ENCODE results near the gene ADAMTS16.

The ADAMTS16 gene

DNA sequence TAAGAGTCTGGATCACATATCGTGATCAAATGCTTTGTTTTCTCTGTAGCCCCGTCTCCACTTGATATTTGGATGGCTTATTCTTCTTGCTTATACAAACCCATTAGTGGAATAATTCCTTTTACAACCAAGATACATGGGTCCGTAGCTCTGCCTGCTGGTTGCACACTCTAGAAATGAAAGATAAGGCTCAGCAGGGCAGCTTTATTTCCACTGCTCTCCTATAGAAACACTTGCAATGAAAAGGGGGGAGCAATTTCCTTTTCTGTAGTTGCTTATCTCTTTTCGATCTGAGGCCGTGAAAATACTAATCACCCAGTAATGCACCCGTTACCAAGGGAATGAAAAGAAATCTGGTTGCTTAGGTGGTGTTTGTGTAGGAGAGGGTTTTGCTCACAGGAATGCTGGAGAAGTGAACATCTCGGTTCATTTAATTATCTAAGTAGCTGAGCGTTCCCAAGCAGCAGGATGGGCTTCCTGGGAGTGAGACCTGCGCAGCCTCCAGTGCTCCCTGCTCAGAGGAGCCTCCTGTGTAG is 131.7 kb downstream of the ADAMTS16 start:
- H3K4me3 ChIP-seq (ENCODE audit: control insufficient read depth, low read depth, low read length) = no peak overlapping the region
- no peak for DNase-seq (ENCODE audit: low read depth)
- TF ChIP-seq, protein P1, sequence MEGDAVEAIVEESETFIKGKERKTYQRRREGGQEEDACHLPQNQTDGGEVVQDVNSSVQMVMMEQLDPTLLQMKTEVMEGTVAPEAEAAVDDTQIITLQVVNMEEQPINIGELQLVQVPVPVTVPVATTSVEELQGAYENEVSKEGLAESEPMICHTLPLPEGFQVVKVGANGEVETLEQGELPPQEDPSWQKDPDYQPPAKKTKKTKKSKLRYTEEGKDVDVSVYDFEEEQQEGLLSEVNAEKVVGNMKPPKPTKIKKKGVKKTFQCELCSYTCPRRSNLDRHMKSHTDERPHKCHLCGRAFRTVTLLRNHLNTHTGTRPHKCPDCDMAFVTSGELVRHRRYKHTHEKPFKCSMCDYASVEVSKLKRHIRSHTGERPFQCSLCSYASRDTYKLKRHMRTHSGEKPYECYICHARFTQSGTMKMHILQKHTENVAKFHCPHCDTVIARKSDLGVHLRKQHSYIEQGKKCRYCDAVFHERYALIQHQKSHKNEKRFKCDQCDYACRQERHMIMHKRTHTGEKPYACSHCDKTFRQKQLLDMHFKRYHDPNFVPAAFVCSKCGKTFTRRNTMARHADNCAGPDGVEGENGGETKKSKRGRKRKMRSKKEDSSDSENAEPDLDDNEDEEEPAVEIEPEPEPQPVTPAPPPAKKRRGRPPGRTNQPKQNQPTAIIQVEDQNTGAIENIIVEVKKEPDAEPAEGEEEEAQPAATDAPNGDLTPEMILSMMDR (conservative IDR thresholded peaks at IDR 0.05; ENCODE audit: control insufficient read depth, insufficient read depth, low read depth, low read length) = no peak

DNA sequence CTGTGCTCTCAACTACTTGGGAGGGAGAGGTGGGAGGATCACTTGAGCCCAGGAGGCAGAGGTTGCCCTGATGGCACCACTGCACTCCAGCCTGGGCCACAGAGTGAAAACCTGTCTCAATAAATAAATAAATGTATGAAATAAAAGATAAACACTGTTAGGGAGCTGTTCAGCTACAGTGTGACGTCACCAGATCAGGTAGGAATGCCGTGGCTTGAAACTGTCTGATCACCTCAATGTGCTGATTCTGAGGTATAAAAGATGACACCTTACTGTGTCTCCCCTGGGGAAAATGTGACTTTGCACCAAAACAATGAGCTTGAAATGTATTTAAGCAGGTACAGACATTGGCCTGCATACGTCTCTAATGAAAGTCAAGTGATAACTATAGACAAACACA is 133.3 kb downstream of the ADAMTS16 start:
- TF ChIP-seq, protein P1 (conservative IDR thresholded peaks at IDR 0.05; ENCODE audit: control insufficient read depth, insufficient read depth, low read depth, low read length) = no peak
- no peak for DNase-seq (ENCODE audit: low read depth)
- H3K4me3 ChIP-seq (ENCODE audit: control insufficient read depth, low read depth, low read length) = no peak overlapping the region

DNA sequence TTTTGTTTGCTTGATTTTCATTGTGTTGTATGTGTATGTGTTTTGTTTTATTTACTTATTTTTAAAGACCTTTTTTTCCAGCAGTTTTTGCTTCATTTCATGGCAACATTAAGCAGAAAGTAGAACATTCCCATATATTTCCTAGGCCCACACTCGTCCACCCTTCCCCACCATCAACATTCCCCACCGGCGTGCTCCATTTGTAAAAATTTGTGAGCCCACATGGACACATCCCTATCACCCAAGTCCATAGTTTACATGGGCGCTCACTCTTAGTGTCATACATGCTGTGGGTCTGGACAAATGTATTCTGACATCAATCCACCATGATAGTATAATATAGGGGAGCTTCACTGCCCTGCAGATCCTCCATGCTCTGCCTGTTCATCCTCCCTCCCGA is 133.8 kb downstream of the ADAMTS16 start:
- no peak for DNase-seq (ENCODE audit: low read depth)
- TF ChIP-seq, protein P1 (conservative IDR thresholded peaks at IDR 0.05; ENCODE audit: control insufficient read depth, insufficient read depth, low read depth, low read length) = no peak

DNA sequence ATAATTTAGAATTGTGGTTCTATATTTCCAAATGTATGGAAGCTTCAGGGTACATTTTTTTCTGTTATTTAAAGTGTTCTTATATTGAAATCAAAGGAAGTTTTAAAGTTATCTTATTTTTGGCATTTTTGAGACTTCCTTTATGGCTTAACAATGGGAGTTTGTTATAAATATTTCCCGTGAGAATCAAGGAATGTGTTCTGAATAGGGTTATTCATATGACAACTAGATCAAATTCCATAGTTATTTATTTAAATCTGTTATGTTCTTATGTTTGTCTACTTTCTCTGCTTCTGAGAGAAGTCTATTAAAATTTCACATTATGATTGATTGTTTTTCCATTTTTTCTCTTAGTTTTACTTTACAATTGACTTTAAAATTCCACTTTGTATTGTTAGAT is 135.1 kb downstream of the ADAMTS16 start:
- no peak overlapping the region for H3K4me3 ChIP-seq (ENCODE audit: control insufficient read depth, low read depth, low read length)
- TF ChIP-seq, protein P1 (conservative IDR thresholded peaks at IDR 0.05; ENCODE audit: control insufficient read depth, insufficient read depth, low read depth, low read length) = no peak
- no peak for DNase-seq (ENCODE audit: low read depth)

More for the DNA sequence above, 133.8 kb downstream of the ADAMTS16 start:
- no peak overlapping the region for H3K4me3 ChIP-seq (ENCODE audit: control insufficient read depth, low read depth, low read length)

DNA sequence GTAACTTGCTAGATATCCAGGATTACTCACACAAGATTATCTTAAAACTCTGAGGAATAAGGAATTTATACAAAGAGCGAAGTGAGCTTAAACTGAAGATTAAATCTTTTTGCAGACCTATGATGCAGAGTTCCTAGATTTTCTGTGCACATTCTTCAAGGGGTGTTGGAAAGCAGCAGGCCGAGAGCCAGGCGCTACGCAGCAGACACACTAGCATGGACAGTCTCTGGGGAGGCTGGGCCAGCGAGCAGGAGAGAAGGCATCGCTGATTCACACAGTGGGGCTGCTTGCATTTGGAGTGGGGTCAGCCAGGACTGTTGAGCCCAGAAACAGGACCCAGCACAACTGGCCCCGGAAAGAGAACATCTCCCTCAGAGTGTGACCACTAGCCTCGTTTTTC is 136.3 kb downstream of the ADAMTS16 start:
- no peak for DNase-seq (ENCODE audit: low read depth)
- no peak overlapping the region for H3K4me3 ChIP-seq (ENCODE audit: control insufficient read depth, low read depth, low read length)
- TF ChIP-seq, protein P1 (conservative IDR thresholded peaks at IDR 0.05; ENCODE audit: control insufficient read depth, insufficient read depth, low read depth, low read length) = no peak

DNA sequence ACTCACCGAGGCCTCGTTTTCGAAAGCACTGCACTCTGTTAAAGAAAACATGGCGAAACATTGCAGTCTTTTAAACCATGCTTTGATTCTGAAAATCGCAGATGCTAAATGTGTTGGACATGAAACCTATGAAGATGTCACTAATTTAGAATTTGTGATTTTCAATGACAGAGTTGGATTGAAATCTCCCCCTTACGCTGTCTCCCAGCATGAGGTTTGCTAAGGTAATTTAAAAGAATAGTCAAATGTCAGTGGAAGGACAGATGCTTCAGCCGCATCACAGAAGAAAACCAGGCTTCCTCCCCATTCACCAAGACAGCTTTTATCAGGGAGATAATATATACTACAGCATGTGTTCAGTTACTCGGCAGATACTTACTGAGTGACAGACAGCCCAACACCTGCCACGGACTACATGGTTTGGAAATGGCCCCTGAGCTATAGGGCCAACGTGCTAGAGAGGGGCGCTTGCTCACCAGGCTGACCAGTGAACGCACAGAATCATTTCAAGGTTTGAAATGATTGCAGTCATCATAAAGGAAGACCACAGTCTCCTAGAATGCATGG is 136.9 kb downstream of the ADAMTS16 start:
- DNase-seq (ENCODE audit: low read depth) = no peak
- no peak overlapping the region for H3K4me3 ChIP-seq (ENCODE audit: control insufficient read depth, low read depth, low read length)
- TF ChIP-seq, protein P1 (conservative IDR thresholded peaks at IDR 0.05; ENCODE audit: control insufficient read depth, insufficient read depth, low read depth, low read length) = no peak
